Lower lobe of right lung (tissue), 2 donors: Measurements from ENCODE around the gene HSF4. TPM values are rescaled to one million over a fixed set of nuclear protein-coding genes. Genes with fewer than 3 reads are reported as not detected.

ENCODE experiments used
- ATAC-seq, 2 donors: fragments of 200-7000 bp; cut with Tn5 transposase; one replicate each; pipeline ENCODE4 v1.9.1; 2020 to 2022; ENCODE audit warnings: mild to moderate bottlenecking in 2 of 2, moderate library complexity in 2 of 2
- DNase-seq: peaks from one replicate; pipeline ENCODE4 v3.0.0-alpha.2; 2020
- H3K27ac ChIP-seq: fragments of 200-600 bp; one replicate; pipeline ENCODE4 v1.8.0; 2022
- H3K27me3 ChIP-seq: fragments of 200-600 bp; one replicate; pipeline ENCODE4 v1.8.0; 2022; ENCODE audit warnings: low read depth
- H3K36me3 ChIP-seq: fragments of 200-600 bp; one replicate; pipeline ENCODE4 v1.8.0; 2022; ENCODE audit warnings: mild to moderate bottlenecking
- H3K4me1 ChIP-seq: fragments of 200-600 bp; one replicate; pipeline ENCODE4 v1.8.0; 2022
- H3K4me3 ChIP-seq: fragments of 200-600 bp; one replicate; pipeline ENCODE4 v1.8.0; 2022; ENCODE audit warnings: mild to moderate bottlenecking
- H3K9me3 ChIP-seq: fragments of 200-600 bp; one replicate; pipeline ENCODE4 v1.8.0; 2022
- intact Hi-C: fragments of 100-400 bp; cut with DNase I; formaldehyde crosslinking; loops from one replicate; pipeline ENCODE4 v1.11.0; 2022
- total RNA-seq: library from RNA; stranded (reverse); fragmentation: NEBNext Ultra II Directional; extraction: Animal tissue kit (Norgen Biotek cat#: 25700); gene quantifications from one replicate; pipeline ENCODE4 v1.2.1, GENCODE V29; 2021
- TF ChIP-seq, protein P1 (sequence below): fragments of 200-600 bp; IDR thresholded peaks from one replicate; pipeline ENCODE4 v1.8.0; 2022; ENCODE audit warnings: antibody characterized with exemption, mild to moderate bottlenecking
- donor health status: DM: no; HTN: yes; CAD: no; lungs with severe emphysema.

Gene HSF4
- total RNA-seq, 1 donor from 2014 or later: 76.3 TPM

DNA sequence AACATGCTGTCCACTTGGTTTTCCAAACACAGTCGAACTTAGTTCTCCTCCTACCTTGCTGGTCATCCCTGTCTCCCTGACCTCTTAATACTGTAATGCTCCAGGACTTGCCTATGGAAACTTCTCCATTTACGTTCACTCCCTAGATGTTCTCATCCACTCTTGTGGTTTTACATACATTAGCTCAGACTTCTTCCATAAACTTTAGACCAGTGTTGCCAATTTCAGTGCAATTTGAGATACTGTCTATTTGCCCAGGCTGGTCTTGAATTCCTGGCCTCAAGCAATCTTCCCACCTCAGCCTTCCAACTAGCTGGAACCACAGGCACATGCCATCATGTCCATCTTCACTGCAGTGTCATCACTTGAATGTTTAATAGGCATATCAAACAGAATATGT lies 17.7 kb downstream of the HSF4 start:
- DNase-seq: no peak
- Histone ChIP-seq H3K27me3 (no peaks in the 10 kb centered on the region), H3K27ac (no peak overlapping the region), H3K9me3 (no peaks in the 10 kb centered on the region), H3K4me1 (peaks cover 61% of the 10 kb centered on the region), H3K36me3 (no peaks in the 10 kb centered on the region), H3K4me3 (no peak overlapping the region)
- TF ChIP-seq, protein P1, sequence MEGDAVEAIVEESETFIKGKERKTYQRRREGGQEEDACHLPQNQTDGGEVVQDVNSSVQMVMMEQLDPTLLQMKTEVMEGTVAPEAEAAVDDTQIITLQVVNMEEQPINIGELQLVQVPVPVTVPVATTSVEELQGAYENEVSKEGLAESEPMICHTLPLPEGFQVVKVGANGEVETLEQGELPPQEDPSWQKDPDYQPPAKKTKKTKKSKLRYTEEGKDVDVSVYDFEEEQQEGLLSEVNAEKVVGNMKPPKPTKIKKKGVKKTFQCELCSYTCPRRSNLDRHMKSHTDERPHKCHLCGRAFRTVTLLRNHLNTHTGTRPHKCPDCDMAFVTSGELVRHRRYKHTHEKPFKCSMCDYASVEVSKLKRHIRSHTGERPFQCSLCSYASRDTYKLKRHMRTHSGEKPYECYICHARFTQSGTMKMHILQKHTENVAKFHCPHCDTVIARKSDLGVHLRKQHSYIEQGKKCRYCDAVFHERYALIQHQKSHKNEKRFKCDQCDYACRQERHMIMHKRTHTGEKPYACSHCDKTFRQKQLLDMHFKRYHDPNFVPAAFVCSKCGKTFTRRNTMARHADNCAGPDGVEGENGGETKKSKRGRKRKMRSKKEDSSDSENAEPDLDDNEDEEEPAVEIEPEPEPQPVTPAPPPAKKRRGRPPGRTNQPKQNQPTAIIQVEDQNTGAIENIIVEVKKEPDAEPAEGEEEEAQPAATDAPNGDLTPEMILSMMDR: no peak
- intact Hi-C loops: no loop called here
- no peak for ATAC-seq

GRCh38 chr16:67183284-67183626 lies 18.7 kb downstream of the HSF4 start:
- H3K27ac ChIP-seq: peak overlapping the region; percentile 94
- H3K36me3 ChIP-seq: no peaks in the 10 kb centered on the region
- no peaks in the 10 kb centered on the region for H3K9me3 ChIP-seq
- DNase-seq (no peak), ATAC-seq (no peak)
- intact Hi-C loops: no loop called here
- H3K4me1 ChIP-seq: peaks cover 52% of the 10 kb centered on the region
- H3K27me3 ChIP-seq: no peaks in the 10 kb centered on the region
- TF ChIP-seq, protein P1: no peak
- H3K4me3 ChIP-seq: peak overlapping the region; percentile 73

- H3K27me3 ChIP-seq: no peaks in the 10 kb centered on the region
- H3K4me1 ChIP-seq: peaks cover 46% of the 10 kb centered on the region
- peak; percentile 95 for DNase-seq
- peak; percentile 96 for ATAC-seq
- peak within 1 kb of the TSS; percentile 94 for H3K27ac ChIP-seq
- TF ChIP-seq, protein P1: no peak
- H3K9me3 ChIP-seq: no peaks in the 10 kb centered on the region
- no peaks in the 10 kb centered on the region for H3K36me3 ChIP-seq
- H3K4me3 ChIP-seq: peak within 1 kb of the TSS; percentile 73
- intact Hi-C loops: no loop called here
Observed at GRCh38 chr16:67183627-67184452, 19.3 kb downstream of the HSF4 start, which contains the start of gene MATCAP1. Gene MATCAP1 (minus strand): TSS chr16:67183963. CDS start chr16:67180610, 3,353 bp downstream.

DNA sequence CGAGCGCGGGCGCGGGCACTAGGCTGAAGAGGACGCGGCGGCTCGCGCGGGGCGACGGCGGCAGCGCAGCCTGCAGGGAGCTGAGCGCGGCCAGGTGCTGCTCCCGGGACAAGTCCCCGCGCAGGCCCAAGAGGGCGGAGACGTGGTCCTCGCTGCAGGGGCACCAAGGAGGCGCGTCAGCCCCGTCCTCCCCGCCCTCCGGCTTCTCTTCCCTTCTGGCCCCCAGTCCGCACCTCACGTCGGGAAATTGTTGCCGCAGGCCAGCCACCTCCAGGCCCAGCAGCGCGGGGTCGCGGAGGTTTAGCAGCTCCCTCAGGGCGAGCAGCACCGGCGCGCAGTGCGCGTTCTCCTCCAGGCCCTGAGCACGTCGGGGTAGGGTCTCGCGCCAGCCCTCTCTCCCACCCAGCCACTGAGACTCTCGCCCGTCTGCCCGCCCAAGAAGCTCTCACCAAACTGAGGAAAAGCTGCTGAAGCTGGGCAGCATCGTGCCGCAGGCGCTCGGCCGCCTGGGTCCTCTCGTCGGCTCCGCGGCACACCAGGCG lies 20.0 kb downstream of the HSF4 start:
- intact Hi-C loops: no loop called here
- DNase-seq (no peak), ATAC-seq (peak; percentile 28 to 39)
- Histone ChIP-seq H3K27ac (peak overlapping the region; percentile 94), H3K36me3 (no peaks in the 10 kb centered on the region), H3K27me3 (no peaks in the 10 kb centered on the region), H3K4me3 (peak overlapping the region; percentile 73), H3K9me3 (no peaks in the 10 kb centered on the region), H3K4me1 (peaks cover 42% of the 10 kb centered on the region)
- TF ChIP-seq, protein P1: no peak

DNA sequence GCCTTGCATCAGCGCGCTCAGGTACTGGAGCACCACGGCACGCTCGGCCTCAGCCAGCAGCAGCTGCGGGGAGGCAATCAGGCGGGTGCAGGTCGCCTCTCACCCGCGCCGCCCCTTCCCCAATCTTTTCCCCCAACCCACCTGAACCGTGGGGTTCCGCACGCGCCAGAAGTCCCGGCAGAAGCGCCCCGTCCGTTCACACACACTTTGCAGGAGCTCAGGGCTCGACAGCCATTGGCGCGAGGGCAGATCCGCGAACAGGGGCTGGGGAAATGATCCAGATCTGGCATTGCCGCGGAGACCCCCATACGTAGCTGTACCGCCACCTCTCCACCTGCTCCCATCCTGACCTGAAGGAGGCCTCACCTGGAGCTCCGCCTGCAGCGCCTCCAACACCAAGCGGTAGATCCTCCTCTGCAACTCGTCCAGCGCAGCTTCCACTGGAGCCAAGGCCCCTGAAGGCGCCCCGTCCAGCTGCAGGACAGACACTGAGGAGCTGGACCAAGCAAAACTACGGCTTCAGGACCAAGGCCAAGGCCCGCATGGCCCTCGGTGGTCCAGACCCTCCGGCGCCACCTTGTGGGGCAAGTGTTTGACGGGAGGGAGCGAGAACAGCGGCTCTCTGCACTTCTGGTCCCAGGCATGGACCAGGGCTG lies 20.6 kb downstream of the HSF4 start:
- H3K9me3 ChIP-seq: no peaks in the 10 kb centered on the region
- intact Hi-C loops: no loop called here
- H3K4me3 ChIP-seq: peak overlapping the region; percentile 73
- peak; percentile 72 to 75 for ATAC-seq
- H3K27me3 ChIP-seq: no peaks in the 10 kb centered on the region
- DNase-seq: peak; percentile 94
- peaks cover 42% of the 10 kb centered on the region for H3K4me1 ChIP-seq
- TF ChIP-seq, protein P1: peak; percentile 89
- no peaks in the 10 kb centered on the region for H3K36me3 ChIP-seq
- no peak overlapping the region for H3K27ac ChIP-seq
